GM21723 (cell line): ENCODE data around the gene MS4A10.

Experiments
- ATAC-seq: cut with Tn5 transposase; IDR thresholded peaks from one replicate; pipeline ENCODE4 v1.9.1; 2021; ENCODE audit warnings: mild to moderate bottlenecking, moderate library complexity; ENCODE audit not compliant: unreplicated experiment

Gene MS4A10

GRCh38 chr11:60786811-60787567 lies 1.9 kb downstream of the MS4A10 start:
- no peak for ATAC-seq

GRCh38 chr11:60788401-60789125 lies 3.4 kb downstream of the MS4A10 start:
- no peak for ATAC-seq

- no peak for ATAC-seq
Observed at GRCh38 chr11:60790726-60791125, 5.6 kb downstream of the MS4A10 start.

- ATAC-seq = no peak
Observed at GRCh38 chr11:60791153-60791933, 6.2 kb downstream of the MS4A10 start.

- ATAC-seq = no peak
Observed at GRCh38 chr11:60792521-60792920, 7.4 kb downstream of the MS4A10 start.

GRCh38 chr11:60795291-60795690 lies 10.2 kb downstream of the MS4A10 start:
- no peak for ATAC-seq

GRCh38 chr11:60797846-60798630 lies 12.9 kb downstream of the MS4A10 start:
- no peak for ATAC-seq

GRCh38 chr11:60798631-60799030 lies 13.5 kb downstream of the MS4A10 start:
- no peak for ATAC-seq

- ATAC-seq = no peak
Observed at GRCh38 chr11:60801194-60801593, 16.1 kb downstream of the MS4A10 start.

- no peak for ATAC-seq
Observed at GRCh38 chr11:60803273-60803936, 18.3 kb downstream of the MS4A10 start.

- ATAC-seq = no peak
Observed at GRCh38 chr11:60809249-60809648, 24.1 kb downstream of the MS4A10 start.

- ATAC-seq = no peak
Observed at GRCh38 chr11:60809691-60810090, 24.6 kb downstream of the MS4A10 start.

- no peak for ATAC-seq
Observed at GRCh38 chr11:60810151-60810550, 25.0 kb downstream of the MS4A10 start.

GRCh38 chr11:60810569-60810968 lies 25.4 kb downstream of the MS4A10 start:
- no peak for ATAC-seq

GRCh38 chr11:60813324-60813723 lies 28.2 kb downstream of the MS4A10 start:
- no peak for ATAC-seq

- no peak for ATAC-seq
Observed at GRCh38 chr11:60814112-60814511, 29.0 kb downstream of the MS4A10 start.

GRCh38 chr11:60816590-60817157 lies 31.5 kb downstream of the MS4A10 start:
- no peak for ATAC-seq

GRCh38 chr11:60818057-60818456 lies 32.9 kb downstream of the MS4A10 start:
- no peak for ATAC-seq

GRCh38 chr11:60821827-60822599 lies 36.9 kb downstream of the MS4A10 start:
- ATAC-seq = no peak
